ENCODE results near the gene DIRAS1.
A peak's percentile ranks its signal among the peaks of the same experiment; 100 is the strongest.

Gene DIRAS1

GRCh38 chr19:2755811-2756210, 34.6 kb upstream of the DIRAS1 start:
- no peak for DNase-seq (ENCODE audit: low read depth in 1 of 2, low spot score in 1 of 2)

GRCh38 chr19:2755448-2755705, 34.2 kb upstream of the DIRAS1 start:
- DNase-seq (ENCODE audit: low read depth in 1 of 2, low spot score in 1 of 2), result no peak

GRCh38 chr19:2754659-2755447, 33.7 kb upstream of the DIRAS1 start:
- DNase-seq (ENCODE audit: low read depth in 1 of 2, low spot score in 1 of 2), result no peak

GRCh38 chr19:2751438-2751830, 30.3 kb upstream of the DIRAS1 start:
- no peak for DNase-seq (ENCODE audit: low read depth in 1 of 2, low spot score in 1 of 2)

- DNase-seq (ENCODE audit: low read depth in 1 of 2, low spot score in 1 of 2), result no peak
These were observed 29.8 kb upstream of the DIRAS1 start for GRCh38 chr19:2750808-2751437.

GRCh38 chr19:2747349-2747748, 26.2 kb upstream of the DIRAS1 start:
- no peak for DNase-seq (ENCODE audit: low read depth in 1 of 2, low spot score in 1 of 2)

- no peak for DNase-seq (ENCODE audit: low read depth in 1 of 2, low spot score in 1 of 2)
These were observed 22.9 kb upstream of the DIRAS1 start for GRCh38 chr19:2744113-2744512.

- no peak for DNase-seq (ENCODE audit: low read depth in 1 of 2, low spot score in 1 of 2)
These were observed 21.9 kb upstream of the DIRAS1 start for GRCh38 chr19:2743099-2743498.

GRCh38 chr19:2740314-2740656, 19.1 kb upstream of the DIRAS1 start:
- DNase-seq (ENCODE audit: low read depth in 1 of 2, low spot score in 1 of 2), result no peak

- DNase-seq (ENCODE audit: low read depth in 1 of 2, low spot score in 1 of 2), result peak; percentile 97 to 98
These were observed 18.6 kb upstream of the DIRAS1 start, which contains the start of gene SLC39A3 for GRCh38 chr19:2739602-2740313. SLC39A3 (minus strand) TSS chr19:2740017; CDS start chr19:2737257, 2,760 bp downstream.

GRCh38 chr19:2736550-2737190, 15.5 kb upstream of the DIRAS1 start:
- no peak for DNase-seq (ENCODE audit: low read depth in 1 of 2, low spot score in 1 of 2)

GRCh38 chr19:2735374-2735773, 14.2 kb upstream of the DIRAS1 start:
- no peak for DNase-seq (ENCODE audit: low read depth in 1 of 2, low spot score in 1 of 2)

GRCh38 chr19:2734589-2735288, 13.6 kb upstream of the DIRAS1 start:
- no peak for DNase-seq (ENCODE audit: low read depth in 1 of 2, low spot score in 1 of 2)

- no peak for DNase-seq (ENCODE audit: low read depth in 1 of 2, low spot score in 1 of 2)
These were observed 12.9 kb upstream of the DIRAS1 start for GRCh38 chr19:2733930-2734588.

- DNase-seq (ENCODE audit: low read depth in 1 of 2, low spot score in 1 of 2), result no peak
These were observed 11.7 kb upstream of the DIRAS1 start for GRCh38 chr19:2732883-2733282.

GRCh38 chr19:2732157-2732725, 11.1 kb upstream of the DIRAS1 start:
- DNase-seq (ENCODE audit: low read depth in 1 of 2, low spot score in 1 of 2), result no peak

GRCh38 chr19:2731181-2731995, 10.2 kb upstream of the DIRAS1 start:
- DNase-seq (ENCODE audit: low read depth in 1 of 2, low spot score in 1 of 2), result no peak

- no peak for DNase-seq (ENCODE audit: low read depth in 1 of 2, low spot score in 1 of 2)
These were observed 9.0 kb upstream of the DIRAS1 start for GRCh38 chr19:2729943-2730818.

Data from activated T-helper 1 cell treated with anti-CD3 and anti-CD28 coated beads, Interleukin-2, amount 50 U/mL, for 16 hours (primary cell).